Fibroblast of villous mesenchyme (primary cell): ENCODE measurements around the gene RTEL1. TPM values are rescaled to one million over a fixed set of nuclear protein-coding genes. Genes with fewer than 3 reads are reported as not detected.

Source experiments
- DNase-seq: peaks from one replicate; pipeline ENCODE4 v3.0.0-alpha.2; 2010; ENCODE audit warnings: low read depth
- H3K4me3 ChIP-seq: 2 replicates; pipeline ENCODE4 v1.5.1; 2011; ENCODE audit warnings: low read depth, mild to moderate bottlenecking, low read length
- CTCF ChIP-seq: IDR thresholded peaks from 2 replicates; pipeline ENCODE4 v1.5.1; 2012; ENCODE audit warnings: low read depth, mild to moderate bottlenecking, low read length; ENCODE audit not compliant: insufficient read depth
- total RNA-seq: library from RNA; depleted of rRNA; stranded (reverse); fragments of >200 nt; gene quantifications from 2 replicates; pipeline ENCODE4 v1.2.3, GENCODE V29; 2012

The RTEL1 gene
- total RNA-seq, 1 donor = 11.7 TPM

GRCh38 chr20:63622732-63623131 lies 35.4 kb upstream of the RTEL1 start:
- DNase-seq = no peak
- no peak for TF ChIP-seq CTCF
- no peak overlapping the region for H3K4me3 ChIP-seq

- no peak overlapping the region for H3K4me3 ChIP-seq
- peak; percentile 25 for TF ChIP-seq CTCF
- peak; percentile 73 for DNase-seq
Observed at GRCh38 chr20:63624486-63624885, 33.6 kb upstream of the RTEL1 start.

- TF ChIP-seq CTCF = no peak
- peak overlapping the region; percentile 73 for H3K4me3 ChIP-seq
- DNase-seq = peak; percentile 25
Observed at GRCh38 chr20:63625771-63626423, 32.2 kb upstream of the RTEL1 start.

- peak; percentile 73 for DNase-seq
- no peak for TF ChIP-seq CTCF
- peak within 1 kb of the TSS; percentile 85 for H3K4me3 ChIP-seq
Observed at GRCh38 chr20:63626424-63627128, 31.5 kb upstream of the RTEL1 start, which contains the start of gene GMEB2. Gene GMEB2 (minus strand): TSS chr20:63627101. CDS start chr20:63619397, 7,704 bp downstream.

- TF ChIP-seq CTCF = no peak
- peak; percentile 95 for DNase-seq
- H3K4me3 ChIP-seq = peak overlapping the region; percentile 85
Observed at GRCh38 chr20:63627129-63627750, 30.9 kb upstream of the RTEL1 start.

GRCh38 chr20:63627751-63628245 lies 30.3 kb upstream of the RTEL1 start:
- TF ChIP-seq CTCF = no peak
- H3K4me3 ChIP-seq = peak overlapping the region; percentile 85
- DNase-seq = no peak
